Measurements from ENCODE around the gene SNX30.

The SNX30 gene

GRCh38 chr9:112751056-112751795 is 666 bp downstream of the SNX30 start:
- peak; percentile 81 for DNase-seq

GRCh38 chr9:112752334-112753125 is 2.0 kb downstream of the SNX30 start:
- DNase-seq = no peak

- no peak for DNase-seq
Measured at GRCh38 chr9:112753725-112754124, 3.2 kb downstream of the SNX30 start.

- no peak for DNase-seq
Measured at GRCh38 chr9:112754578-112754977, 4.0 kb downstream of the SNX30 start.

GRCh38 chr9:112755016-112755427 is 4.5 kb downstream of the SNX30 start:
- no peak for DNase-seq

GRCh38 chr9:112755675-112756074 is 5.1 kb downstream of the SNX30 start:
- DNase-seq = no peak

- DNase-seq = no peak
Measured at GRCh38 chr9:112757282-112757883, 6.8 kb downstream of the SNX30 start.

- no peak for DNase-seq
Measured at GRCh38 chr9:112757940-112758339, 7.4 kb downstream of the SNX30 start.

- no peak for DNase-seq
Measured at GRCh38 chr9:112760821-112761220, 10.3 kb downstream of the SNX30 start.

GRCh38 chr9:112761912-112762655 is 11.5 kb downstream of the SNX30 start:
- DNase-seq = peak; percentile 17

GRCh38 chr9:112762726-112763518 is 12.4 kb downstream of the SNX30 start:
- DNase-seq = no peak

GRCh38 chr9:112764344-112764743 is 13.8 kb downstream of the SNX30 start:
- DNase-seq = no peak

GRCh38 chr9:112764837-112765236 is 14.3 kb downstream of the SNX30 start:
- DNase-seq = no peak

- DNase-seq = no peak
Measured at GRCh38 chr9:112765281-112765680, 14.7 kb downstream of the SNX30 start.

GRCh38 chr9:112771359-112772214 is 21.0 kb downstream of the SNX30 start:
- DNase-seq = no peak

- no peak for DNase-seq
Measured at GRCh38 chr9:112772215-112772509, 21.6 kb downstream of the SNX30 start.

GRCh38 chr9:112772551-112772950 is 22.0 kb downstream of the SNX30 start:
- DNase-seq = no peak

GRCh38 chr9:112774006-112774996 is 23.7 kb downstream of the SNX30 start:
- DNase-seq = no peak

GRCh38 chr9:112777914-112778313 is 27.4 kb downstream of the SNX30 start:
- DNase-seq = no peak

Measured in right kidney (tissue), 1 donor.